Posterior vena cava (tissue), 2 donors: Measurements from ENCODE around the gene S100P. TPM values are rescaled to one million over a fixed set of nuclear protein-coding genes. Genes with fewer than 3 reads are reported as not detected.
"Not testable (repeated sequence)": the region's sequence is repeated elsewhere in the genome, so short reads cannot be mapped to it uniquely, and the experiment has no call there.

Experiments used
- DNase-seq: peaks from one replicate; pipeline ENCODE4 v3.0.0-alpha.2; 2020; ENCODE audit warnings: low spot score
- intact Hi-C, 2 donors: fragments of 100-400 bp; cut with DNase I; formaldehyde crosslinking; loops; one replicate each; pipeline versions ENCODE4 v1.14.1 to v1.14.2; 2022 to 2023
- long read RNA-seq, 2 donors: library from polyadenylated mRNA; unstranded; transcript quantifications; one replicate each; pipeline ENCODE4 v2.0.0, GENCODE V29; 2020 to 2021
- total RNA-seq, 2 donors: library from RNA; stranded (reverse); fragmentation: NEBNext Ultra II Directional; extraction: Animal tissue kit (Norgen Biotek cat#: 25700); gene quantifications; one replicate each; pipeline ENCODE4 v1.2.1, GENCODE V29; 2021
- donor health status: DM: yes; HTN: yes; CAD: no.
- donor health status: DM: yes; HTN: yes; CAD: no.

The S100P gene
- total RNA-seq: 1 to 10 TPM; 3.5 to 7.8 TPM
- long read RNA-seq, donor 1: 0 reads
- long read RNA-seq, donor 2: 0 reads

- intact Hi-C loops: no loop called here
- no peak for DNase-seq
These were observed at the start of gene S100P for GRCh38 chr4:6693231-6694176. TSS of gene S100P (plus strand) at chr4:6693878. CDS start at chr4:6693933, 55 bp downstream.

- intact Hi-C loops: no loop called here
- DNase-seq: no peak
These were observed 48.7 kb upstream of the S100P start for GRCh38 chr4:6644792-6645530.

- no peak for DNase-seq
- intact Hi-C loops: no loop called here
These were observed 46.5 kb upstream of the S100P start for GRCh38 chr4:6647169-6647568.

GRCh38 chr4:6647582-6648230, 46.0 kb upstream of the S100P start:
- DNase-seq: no peak
- intact Hi-C loops: no loop called here

- DNase-seq: no peak
These were observed 44.5 kb upstream of the S100P start for GRCh38 chr4:6649216-6649615.

GRCh38 chr4:6654211-6654610, 39.5 kb upstream of the S100P start:
- DNase-seq, intact Hi-C loops: not testable (repeated sequence)

More at GRCh38 chr4:6649216-6649615, 44.5 kb upstream of the S100P start:
- intact Hi-C loops: no loop called here

GRCh38 chr4:6655291-6655690, 38.4 kb upstream of the S100P start:
- DNase-seq, intact Hi-C loops: not testable (repeated sequence)

GRCh38 chr4:6655924-6656323, 37.8 kb upstream of the S100P start:
- no peak for DNase-seq
- intact Hi-C loops: no loop called here

GRCh38 chr4:6657242-6658208, 36.2 kb upstream of the S100P start:
- intact Hi-C loops: no loop called here
- no peak for DNase-seq

GRCh38 chr4:6658209-6658595, 35.5 kb upstream of the S100P start:
- intact Hi-C loops: no loop called here
- DNase-seq: no peak

- intact Hi-C loops: no loop called here
- DNase-seq: no peak
These were observed 35.0 kb upstream of the S100P start for GRCh38 chr4:6658597-6659075.

GRCh38 chr4:6659897-6660296, 33.8 kb upstream of the S100P start:
- intact Hi-C loops: no loop called here
- DNase-seq: no peak

- intact Hi-C loops: no loop called here
- DNase-seq: no peak
These were observed 33.2 kb upstream of the S100P start for GRCh38 chr4:6660430-6660829.

- intact Hi-C loops: no loop called here
- DNase-seq: no peak
These were observed 31.1 kb upstream of the S100P start for GRCh38 chr4:6662591-6662990.

GRCh38 chr4:6663596-6664393, 29.9 kb upstream of the S100P start:
- DNase-seq: no peak
- intact Hi-C loops: no loop called here

GRCh38 chr4:6665320-6665654, 28.4 kb upstream of the S100P start:
- intact Hi-C loops: no loop called here
- DNase-seq: no peak

- DNase-seq: no peak
These were observed 25.3 kb upstream of the S100P start for GRCh38 chr4:6668391-6668790.

GRCh38 chr4:6671648-6672047, 22.0 kb upstream of the S100P start:
- no peak for DNase-seq
- intact Hi-C loops: no loop called here

More at GRCh38 chr4:6668391-6668790, 25.3 kb upstream of the S100P start:
- intact Hi-C loops: no loop called here
